Skin of body (tissue), 2 donors: ENCODE measurements around the gene NRG2. TPM values are rescaled to one million over a fixed set of nuclear protein-coding genes. Genes with fewer than 3 reads are reported as not detected.

Source experiments
- DNase-seq: peaks from one replicate; lab custom pipeline; 2025; lab: John Stamatoyannopoulos, UW
- total RNA-seq: library from RNA; depleted of rRNA; stranded (reverse); fragments of >200 nt; gene quantifications from one replicate; pipeline ENCODE4 v1.2.3, GENCODE V29; 2014

The NRG2 gene
- total RNA-seq, 1 donor from 2014 or later, result 0.99 TPM

DNA sequence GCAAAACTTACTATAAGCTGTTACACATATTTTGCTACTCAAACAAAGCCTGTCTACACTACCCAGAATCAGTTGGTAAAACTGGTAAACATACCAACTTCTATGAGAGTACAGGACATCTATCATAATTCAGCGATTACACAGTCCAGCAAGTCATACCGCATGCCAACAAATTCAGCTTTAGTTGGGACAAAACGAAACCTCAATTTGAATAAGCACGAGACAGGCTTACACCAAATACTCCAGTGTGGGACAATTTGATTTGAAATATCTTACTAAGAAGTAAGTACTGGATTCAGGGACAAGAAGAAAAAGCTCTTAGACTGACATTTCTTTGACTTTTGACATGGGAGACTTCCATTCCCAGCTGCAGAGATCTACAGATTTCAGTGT lies 2.0 kb downstream of the NRG2 start:
- DNase-seq, result no peak

DNA sequence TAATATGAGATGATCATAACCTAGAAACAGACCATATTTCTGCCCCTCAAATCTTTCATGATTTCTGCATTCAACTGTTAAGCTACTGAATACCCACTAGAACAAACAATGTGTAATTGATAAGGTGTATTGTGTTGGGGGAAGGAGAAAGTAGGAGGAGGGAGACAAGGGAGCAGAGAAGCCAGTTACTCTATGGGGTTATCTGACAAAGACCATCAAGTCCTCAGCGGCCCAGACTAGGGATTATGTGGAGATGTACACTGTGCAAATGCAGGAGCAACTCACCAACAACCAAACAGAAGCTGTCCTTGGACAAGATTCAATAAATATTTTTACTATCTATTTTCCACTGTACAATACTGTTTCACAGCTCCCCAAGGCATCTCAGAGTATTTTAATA lies 2.7 kb downstream of the NRG2 start:
- DNase-seq, result no peak

DNA sequence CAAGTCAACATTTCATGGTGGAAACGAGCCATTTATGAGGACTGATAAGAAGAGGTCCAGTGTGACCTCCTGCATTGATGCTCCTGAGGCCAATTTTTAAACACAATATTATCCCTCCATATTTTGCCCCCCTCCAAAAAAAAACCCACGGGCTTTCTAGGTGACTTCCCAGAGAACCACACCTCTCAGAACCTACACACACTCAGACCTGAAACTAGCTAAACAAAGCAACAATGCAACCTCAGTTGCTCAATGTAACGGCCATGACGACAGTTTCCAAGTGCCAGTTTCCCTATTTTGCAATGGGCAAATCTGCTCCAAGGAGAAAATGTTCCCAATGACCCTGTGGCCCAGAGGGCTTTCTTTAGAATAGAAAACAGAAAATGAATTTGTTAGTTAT lies 3.5 kb downstream of the NRG2 start:
- no peak for DNase-seq

DNA sequence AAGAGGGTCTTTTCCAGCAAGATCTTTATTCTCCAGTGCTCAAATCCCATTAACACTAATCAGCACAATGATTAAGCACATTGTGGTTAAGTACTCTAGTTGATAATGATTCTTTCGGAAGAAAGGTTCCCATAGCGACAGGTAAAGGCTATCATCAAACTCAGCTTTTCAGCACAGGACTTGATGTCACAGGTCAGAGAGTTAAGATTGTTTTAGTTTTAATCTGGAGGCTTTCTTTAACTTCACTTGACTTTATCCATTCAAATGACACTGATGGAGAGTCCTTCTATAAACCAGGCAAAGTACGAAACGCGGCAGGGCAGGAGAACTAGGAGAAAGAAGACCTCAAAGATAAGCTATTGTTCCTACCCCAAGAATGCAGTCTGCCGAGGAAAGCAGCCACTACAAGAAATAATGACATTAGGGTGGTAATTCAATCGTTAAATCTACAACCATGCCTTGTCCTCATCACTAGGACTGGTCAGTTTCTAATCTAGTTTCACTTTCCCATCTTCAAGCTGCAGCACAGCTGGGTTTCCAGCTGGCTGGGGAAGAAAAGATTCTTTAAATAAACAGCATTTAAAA lies 4.6 kb downstream of the NRG2 start:
- DNase-seq, result no peak

DNA sequence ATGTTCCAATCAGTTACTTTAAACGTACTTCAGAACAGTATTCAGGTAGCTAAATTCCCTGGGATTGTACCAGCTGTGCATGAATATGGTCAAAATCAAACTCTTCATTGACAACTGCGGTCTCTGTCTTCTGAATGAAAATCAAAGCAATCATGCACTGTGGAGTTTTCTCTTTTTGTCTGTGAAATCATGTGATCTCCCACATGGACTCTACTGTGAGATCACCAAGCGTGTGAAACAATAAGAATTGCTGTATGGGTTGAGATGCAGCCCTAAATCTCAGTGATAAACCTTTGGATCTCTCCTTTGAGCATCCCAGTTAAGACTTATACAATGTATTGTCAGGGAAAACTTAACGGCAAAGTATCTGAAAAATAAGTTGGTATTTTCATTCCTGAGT lies 6.1 kb downstream of the NRG2 start:
- no peak for DNase-seq

DNA sequence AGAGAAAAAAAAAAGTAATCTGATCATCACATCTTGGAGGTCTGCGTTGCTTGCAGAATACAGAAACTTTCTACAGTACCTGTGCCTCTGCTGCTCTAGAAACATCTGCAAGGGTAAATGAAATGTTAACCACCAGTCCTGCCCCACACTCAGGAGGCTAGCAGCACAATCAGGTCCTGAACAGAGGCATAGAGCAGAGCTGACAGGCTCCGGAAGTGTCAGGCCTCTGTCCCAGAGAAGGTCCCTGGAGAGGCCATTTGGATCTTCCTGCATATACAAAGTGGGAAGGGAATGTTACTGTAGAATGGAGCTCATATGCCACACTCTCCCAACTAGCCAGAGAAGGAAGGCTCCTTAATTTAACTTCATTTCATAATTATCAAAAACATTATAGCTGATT lies 7.2 kb downstream of the NRG2 start:
- DNase-seq, result no peak

DNA sequence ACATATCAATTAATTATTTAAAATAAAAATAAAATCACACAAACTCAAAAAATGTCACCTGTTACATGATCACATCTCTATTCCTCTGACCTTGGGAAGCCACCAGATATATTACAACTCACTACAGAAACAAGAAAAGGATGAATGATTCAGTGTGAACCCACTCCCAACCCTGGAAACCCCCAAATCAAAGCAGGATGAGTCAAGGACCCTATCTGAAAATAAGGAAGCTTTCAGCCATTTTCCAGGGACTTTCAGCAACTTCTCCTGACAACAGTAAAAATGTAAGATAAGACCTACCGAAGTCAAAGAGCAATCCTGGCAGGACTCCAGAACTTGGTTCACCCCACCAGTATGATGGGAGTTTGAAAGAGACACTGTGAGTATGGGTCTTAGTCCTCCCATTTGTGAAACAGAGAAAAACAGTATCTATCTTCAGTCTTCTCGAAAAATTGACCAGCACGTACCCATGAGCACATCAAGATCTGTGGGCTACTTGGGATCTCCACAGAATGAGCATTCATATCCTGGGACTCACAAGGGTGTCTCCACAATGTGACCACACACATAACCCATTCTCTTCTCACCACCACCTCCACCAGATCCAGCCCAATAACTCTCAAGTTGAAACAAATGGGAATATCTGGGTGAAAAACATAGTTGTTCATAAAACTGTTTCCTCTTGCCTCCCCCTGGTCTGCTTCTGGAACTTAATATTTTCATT lies 9.9 kb downstream of the NRG2 start:
- DNase-seq, result no peak

DNA sequence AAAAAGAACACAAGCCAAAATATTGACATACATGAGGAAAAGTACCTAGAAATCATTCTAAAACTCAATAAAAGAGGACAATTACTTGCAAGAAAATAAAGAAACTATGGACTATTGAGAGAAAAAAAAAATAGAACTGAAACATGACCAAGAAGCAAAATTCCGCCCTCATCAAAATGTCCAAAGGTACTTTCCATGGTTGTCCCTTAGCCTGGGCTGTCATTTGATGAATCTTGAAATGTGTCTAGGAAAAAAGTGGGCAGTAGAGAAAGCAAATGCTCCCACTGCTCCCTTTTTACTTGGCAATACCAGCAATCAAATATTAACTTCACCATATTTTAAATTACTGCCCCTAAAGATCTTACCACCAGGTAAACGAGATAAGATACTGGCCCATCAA lies 10.8 kb downstream of the NRG2 start:
- no peak for DNase-seq

DNA sequence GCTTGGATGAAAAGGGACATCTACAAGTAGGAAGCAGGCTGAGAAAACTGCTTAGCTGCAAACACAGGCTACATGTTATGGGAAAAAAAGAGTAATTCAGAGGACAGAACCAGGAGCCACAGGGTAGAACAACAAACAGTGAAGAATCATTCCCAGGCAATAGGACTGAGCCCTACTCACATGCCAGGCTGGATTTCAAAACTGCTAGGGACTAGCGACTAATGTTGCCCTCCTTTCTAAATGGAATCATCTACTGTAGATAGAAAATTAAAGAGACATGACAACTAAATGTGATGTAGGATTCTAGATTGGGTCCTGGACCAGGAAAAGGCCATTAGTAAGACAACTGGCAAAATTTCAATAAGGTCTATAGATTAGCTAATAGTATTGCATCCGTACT lies 15.3 kb downstream of the NRG2 start:
- DNase-seq, result no peak

DNA sequence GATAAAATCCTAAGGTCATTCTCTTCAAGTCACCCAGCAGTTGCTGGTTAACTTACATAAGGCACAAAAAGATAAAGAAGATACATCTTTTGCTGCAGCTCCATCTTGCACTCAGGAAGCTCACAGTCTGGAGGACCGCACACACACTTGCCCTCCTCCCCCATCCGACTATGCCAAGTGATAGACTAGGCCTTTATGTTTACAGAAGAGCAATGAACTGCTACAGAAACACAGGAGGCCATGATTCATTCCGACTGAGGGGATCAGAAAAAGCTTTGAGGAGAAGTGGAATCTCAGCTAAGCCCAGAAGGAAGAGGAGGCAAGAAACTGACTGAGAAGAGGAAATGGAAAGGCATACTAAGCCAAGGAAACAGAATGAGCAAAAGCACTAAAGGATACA lies 17.4 kb downstream of the NRG2 start:
- no peak for DNase-seq

DNA sequence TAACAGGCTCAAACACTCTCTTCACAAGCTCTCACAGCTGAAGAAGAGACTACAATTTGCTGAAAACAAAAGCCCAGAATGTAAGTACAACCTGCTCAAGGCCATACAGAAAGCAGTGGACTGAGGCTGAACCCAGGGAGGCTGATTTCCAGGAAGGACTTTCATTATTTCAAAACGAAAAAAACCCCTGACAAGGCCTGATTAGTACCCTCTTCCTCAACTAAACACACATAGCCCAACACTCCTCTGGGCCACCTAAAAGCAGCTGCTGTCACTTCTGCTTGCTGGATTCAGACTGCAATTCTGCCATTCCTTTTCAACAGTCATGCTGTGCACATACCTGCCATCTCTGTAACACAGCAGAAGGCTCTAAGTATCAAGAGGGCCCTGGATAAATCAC lies 18.2 kb downstream of the NRG2 start:
- no peak for DNase-seq

DNA sequence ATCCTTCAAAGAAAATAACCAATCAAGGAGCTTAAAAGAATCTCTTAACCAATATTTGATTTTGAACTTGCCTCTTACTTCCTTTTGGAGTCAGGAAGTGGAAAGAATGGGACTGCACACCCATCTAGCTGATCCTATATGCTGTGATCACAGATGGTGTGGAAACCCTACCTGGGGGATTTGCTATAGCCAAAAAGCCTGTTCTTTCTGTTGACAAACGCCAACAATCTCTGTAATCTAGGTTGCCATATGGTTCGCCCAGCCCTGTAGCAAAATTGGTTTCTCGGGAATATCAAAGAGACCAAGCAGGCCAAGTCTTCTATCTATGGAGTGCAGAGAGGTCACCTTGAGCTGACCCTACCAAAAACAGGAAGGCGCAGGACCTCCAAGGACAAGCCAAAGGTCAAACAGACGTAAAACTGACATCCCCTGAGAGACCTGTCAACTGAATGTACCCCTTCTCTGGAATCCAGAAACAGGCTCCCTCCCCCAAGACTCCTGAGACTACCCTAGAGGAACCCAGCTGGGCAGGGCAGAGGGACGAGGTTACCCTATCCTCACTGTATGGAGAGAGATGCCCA lies 19.4 kb downstream of the NRG2 start:
- no peak for DNase-seq

DNA sequence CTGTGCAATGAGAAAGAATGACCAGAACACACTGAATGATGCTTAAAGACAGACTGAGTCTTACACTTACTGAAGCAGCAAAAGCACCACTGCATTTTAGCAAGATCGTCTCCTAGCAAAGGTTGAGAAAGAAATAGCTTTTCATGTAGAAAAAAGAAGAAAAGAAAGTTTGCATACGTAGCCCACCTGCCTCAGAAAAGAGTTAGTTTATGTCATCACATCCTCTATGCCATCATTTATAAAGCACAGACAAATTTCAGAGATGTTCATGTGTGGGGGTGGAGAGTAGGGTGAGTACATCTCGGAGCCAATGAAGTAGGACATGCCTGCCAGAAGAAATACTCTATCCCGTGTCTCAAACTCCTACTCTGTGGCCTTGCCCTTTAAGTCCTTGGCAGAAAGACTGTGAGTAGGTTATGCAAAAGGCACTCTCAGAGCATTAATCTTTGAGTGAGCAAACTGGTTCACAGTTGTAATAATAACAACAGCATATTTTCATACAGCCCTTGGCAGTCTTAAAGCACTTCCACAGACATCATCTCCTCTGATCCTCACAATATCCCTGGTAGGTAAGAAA lies 22.4 kb downstream of the NRG2 start:
- no peak for DNase-seq

DNA sequence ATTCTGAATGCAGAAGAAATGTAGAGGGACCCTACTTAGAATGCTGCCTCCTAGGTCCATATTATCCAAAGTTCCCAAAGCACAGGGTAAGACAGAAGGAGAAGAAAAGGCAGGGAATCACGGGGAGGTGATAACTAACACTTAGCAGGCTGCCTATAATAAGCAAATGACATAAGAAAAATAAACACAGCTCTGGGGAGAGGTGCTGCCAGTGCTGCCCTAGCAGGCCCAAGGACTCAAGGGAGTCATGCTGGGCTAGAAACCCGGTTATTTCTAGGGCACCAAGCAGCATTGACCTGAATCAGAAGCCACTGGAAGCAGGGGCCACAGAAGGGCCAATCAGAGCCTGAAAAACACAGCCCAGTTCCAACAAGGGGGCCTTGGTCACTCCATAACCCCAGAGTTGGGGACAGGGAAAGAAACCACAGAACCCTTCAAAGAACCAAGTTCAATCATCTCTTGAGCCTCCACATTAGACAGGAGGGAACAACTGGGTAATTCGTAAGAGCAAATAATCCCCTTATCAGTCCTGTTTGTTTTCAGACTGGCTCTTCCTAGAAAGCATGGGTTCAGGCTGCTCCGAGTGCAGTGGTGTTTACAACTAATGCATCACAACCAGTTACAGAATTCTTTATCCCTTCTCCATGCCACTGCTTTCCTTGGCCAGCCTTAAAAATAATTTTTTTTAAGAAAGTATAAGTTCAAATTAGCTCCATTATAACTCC lies 24.0 kb downstream of the NRG2 start:
- no peak for DNase-seq

DNA sequence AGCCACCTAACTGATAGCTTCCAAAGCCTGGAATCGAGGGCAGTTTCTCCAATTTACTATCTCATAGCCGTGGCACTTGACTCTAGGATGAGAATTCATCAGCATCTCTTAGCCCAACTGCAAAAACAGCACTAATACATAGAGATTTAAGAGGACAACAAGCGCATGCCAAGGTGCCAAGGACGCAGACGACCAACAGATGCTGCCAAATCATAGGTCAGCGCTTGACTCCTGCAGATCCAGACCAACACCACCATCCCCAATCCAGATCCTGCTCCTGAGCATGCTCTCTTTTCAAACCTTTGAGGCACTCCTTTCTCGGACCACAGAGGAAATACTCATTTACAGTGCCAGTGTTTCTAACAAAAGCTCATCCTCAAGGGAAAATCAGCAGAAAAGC lies 24.6 kb downstream of the NRG2 start:
- no peak for DNase-seq

DNA sequence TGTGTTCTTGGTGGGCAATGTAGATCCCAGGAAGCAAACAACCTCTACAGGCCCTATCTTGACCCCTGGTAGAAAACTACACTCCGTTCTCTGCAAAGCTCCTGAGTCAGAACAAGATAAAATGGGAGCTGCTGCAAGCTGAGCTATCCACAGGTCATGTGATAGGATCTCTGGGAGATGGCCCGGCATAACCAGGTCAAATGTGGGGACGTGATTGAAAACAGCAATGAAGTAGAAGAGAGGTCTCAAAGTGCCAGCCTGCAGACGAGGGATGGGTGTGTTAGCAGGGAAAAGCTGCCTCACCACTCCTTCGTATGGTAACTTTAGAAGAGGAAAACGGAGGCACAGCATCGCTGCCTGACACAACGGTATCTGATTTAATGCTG lies 25.0 kb downstream of the NRG2 start:
- DNase-seq, result no peak

DNA sequence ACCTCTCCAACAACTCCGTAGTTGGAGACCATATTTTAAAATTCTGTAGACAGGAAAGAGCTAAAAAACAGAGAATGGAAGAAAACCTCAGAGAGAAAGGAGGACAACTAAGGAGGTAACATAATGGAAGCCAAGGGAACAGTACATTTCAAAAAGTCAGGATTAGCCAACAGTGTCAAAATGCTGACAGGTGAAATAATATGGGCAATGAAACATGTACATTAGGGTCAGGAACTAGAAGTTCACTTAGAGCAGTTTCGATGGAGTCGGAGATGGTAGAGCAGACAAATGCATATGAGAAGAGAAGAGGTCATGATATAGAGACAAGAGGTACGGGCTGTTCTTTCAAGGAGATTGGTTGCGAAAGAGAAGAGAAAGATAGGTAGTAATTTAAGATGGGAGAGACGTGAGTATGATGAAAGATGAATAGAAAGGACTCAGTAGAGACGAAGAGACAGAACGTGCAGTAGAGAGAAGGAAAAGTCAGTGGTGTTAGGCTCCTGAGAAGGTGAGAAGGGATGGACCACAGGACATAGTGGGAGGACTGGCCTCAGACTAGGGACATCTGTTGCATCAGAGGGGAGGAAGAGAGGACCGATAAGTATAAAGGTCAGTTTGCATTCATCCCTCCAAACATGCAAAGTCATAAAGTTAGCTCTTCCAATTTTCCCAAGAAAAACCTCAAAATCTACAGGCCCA lies 25.6 kb downstream of the NRG2 start:
- DNase-seq, result no peak

DNA sequence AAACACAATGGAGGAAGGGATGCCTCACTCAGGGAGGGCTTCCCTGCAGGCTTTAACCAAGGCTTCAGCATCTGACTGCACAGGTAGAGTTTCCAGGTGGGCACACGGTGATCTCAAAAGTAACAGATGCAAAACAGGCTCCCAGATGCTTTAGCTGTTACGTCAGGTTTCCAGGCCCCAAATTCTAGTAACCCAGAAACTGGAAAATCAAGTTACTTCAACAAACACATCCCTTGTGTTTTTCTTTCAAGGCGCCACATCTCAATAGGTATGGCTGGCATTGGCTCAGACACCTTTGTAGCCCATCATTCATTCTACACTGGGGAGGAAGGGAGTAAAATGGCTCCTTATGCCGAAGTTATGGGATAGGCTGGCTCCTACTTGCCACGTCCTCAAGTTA lies 27.4 kb downstream of the NRG2 start:
- DNase-seq, result no peak

DNA sequence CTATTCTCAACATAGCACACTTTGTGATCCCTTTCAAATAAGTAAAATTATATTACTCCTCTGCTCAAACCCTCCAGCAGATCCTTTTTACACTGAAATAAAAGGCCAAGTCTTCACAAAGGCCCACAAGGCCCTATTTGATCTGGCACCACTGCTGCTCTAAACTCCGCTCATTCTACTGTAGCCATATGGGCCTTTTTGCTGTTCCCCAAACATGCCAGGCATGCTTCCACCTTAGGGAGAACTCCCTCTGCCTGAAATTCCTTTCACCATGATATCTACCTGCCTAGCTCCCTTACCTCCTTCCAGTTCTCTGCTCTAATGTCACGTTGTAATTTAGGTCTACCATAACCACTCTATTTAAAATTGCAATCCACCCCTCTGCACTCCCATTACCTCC lies 28.3 kb downstream of the NRG2 start:
- DNase-seq, result no peak

DNA sequence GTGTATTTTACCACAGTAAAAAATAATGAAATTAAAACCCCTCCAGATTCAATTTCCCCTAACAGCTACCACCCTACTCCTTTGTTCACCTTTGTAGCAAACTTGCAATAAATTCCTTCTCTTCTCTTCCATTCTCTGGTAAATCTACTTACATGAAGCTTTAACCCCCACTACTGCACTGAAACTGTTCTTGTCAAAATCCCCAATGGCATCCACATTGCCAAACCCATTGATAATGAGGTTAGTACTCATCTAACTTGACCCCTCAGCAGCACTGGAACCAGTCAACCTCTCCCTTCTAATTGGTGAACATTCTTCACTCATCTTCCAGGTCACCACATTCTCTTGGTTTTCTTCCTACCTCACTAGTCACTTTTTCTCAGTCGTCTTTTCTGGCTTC lies 29.6 kb downstream of the NRG2 start:
- no peak for DNase-seq

DNA sequence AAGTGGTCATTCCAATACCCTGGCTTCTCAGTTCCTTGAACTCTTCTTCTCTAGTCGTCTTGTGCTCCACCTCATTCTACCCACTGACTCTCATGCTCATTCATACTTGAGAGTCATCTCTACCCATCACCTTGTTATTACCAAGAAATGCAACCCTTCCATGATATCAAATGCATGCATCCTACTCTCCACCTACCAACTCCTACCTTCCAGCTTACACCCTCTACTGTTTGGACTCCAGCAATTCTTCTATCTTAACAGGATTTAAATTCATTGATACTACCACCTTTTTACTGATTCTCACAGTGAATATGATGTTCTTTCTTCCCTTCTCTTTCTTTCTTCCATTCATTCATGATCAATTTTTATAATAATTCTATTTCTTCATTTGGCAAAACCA lies 30.7 kb downstream of the NRG2 start:
- no peak for DNase-seq
